UCSD-AML1 (cell line): ENCODE results near the gene NPY.

Experiments
- DNase-seq: peaks from one replicate; lab custom pipeline; 2025; ENCODE audit not compliant: unreplicated experiment; lab: John Stamatoyannopoulos, UW

The NPY gene

GRCh38 chr7:24313777-24314176 is 29.8 kb downstream of the NPY start:
- DNase-seq: no peak

GRCh38 chr7:24316340-24316739 is 32.4 kb downstream of the NPY start:
- no peak for DNase-seq

DNA sequence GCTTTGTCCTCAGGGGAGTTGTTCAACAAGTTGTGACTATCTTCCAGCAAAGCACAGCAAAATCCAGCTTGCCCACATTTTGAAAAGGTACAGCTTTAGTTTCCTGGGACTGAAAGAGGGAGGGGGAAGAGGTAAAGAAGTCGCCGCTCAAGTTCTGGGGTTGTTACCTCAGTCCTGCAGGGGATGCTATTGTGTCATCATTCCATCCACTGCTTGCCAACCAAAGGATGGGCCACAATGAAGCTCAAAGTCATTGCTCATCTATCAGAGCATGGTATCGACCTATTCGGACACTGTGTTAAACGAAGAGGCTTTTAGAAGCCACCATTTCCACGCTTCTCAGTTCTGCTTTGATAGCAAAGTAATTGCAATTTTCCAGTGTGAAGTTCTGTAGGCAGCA is 34.3 kb downstream of the NPY start:
- no peak for DNase-seq

DNA sequence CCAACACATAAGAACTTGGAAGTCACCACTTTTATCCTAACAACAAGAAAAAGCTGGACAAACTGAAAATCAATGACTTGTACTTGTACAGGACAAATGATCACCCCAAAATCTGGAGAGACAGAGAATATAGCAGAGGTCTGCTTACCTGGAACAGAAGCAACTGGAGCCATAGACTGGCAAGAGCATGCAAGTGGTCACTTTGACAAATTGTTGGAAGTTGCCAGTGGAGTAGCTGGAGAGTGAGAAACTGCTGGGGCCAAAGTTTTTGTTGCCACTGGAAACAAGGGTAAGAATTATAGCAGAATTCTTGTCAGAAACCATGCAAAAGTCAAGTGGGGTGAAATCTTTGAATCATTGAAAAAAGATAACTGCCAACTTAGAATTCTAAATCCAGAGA is 35.2 kb downstream of the NPY start:
- DNase-seq: no peak

DNA sequence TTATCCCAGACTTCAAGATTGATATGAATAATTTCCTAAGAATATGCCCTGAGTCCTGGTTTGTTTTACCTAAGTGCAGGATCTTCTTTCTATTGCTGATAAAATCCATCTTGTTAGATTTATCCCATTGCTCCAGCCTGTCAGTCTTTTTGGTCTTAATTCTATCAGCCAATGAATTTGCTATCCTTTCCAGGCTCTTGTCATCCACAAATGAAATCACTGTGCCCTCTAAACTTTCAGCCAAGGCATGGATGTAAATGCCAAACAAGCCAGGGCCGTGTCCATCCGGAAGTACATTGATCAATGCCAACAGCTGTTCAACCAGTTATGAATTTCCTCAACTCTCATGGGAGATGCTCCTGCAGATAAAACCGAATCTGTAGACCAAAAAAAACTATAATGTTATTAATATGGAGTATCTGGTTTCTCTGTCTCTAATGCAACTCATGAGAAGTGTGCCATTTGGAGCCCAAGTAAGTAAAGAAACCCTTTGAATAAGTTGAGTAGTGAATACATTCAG is 40.0 kb downstream of the NPY start:
- no peak for DNase-seq

DNA sequence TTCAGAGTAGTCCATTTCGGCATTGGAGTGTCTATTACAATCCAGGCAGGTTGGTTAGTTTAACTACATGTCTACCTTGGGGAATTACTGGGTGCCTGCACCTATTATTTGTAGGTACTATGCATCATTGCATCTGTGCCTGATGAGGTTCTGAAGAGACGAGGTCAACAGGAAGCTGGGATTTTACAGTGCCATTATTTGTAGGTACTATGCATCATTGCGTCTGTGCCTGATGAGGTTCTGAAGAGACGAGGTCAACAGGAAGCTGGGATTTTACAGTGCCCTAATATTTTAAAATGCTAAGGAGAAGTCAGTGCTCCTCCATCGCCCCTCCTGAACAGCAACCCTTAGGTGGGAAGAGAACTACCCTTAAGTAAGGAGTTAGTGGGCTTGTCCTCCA is 41.7 kb downstream of the NPY start:
- DNase-seq: no peak

- DNase-seq: no peak
These were observed 44.1 kb downstream of the NPY start for GRCh38 chr7:24328050-24328449.

- DNase-seq: no peak
These were observed 44.9 kb downstream of the NPY start for GRCh38 chr7:24328894-24329293.

GRCh38 chr7:24334012-24334411 is 50.0 kb downstream of the NPY start:
- no peak for DNase-seq

GRCh38 chr7:24334627-24335026 is 50.6 kb downstream of the NPY start:
- DNase-seq: no peak

DNA sequence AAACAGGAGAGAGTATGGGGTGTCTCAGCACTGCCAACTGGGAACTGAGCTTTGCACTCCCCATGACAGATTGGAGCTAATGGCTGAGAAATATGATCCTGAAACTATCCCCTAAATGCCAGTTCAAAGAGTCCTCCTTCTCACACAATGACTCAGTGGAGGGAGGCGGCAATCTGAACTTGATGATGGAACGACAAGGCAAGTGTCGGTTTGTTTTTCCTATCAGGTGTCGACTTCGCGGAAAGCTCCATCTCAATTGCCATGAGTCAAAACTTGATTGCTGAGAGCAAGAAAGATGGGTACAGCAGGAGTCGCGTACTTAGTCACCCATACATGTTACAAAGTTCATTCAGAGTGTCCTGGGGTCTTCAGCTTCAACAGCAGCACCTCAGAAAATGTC is 52.5 kb downstream of the NPY start:
- DNase-seq: no peak

- DNase-seq: no peak
These were observed 53.2 kb downstream of the NPY start for GRCh38 chr7:24337180-24337579.

GRCh38 chr7:24339575-24339974 is 55.6 kb downstream of the NPY start:
- no peak for DNase-seq

DNA sequence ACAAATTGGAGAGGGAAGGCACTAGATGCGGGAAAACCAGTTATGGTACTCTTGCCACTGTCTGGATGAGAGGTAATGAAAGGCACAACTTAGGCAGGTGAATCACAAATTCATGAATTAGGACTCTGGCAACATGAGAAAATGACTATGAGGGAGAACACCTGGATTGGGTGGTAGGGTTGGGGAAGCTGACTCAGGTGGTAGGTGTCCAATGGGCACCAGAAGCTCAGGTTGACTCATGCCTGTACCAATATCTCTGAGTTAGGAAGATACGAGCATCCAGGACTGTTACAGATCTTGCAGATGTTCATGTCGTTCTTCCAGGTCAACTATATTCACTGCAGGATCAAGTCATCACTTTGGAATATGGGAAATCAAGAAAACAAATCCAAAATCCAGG is 56.7 kb downstream of the NPY start:
- no peak for DNase-seq
